ENCODE measurements around the gene GPR85. TPM values are rescaled to one million over a fixed set of nuclear protein-coding genes. Genes with fewer than 3 reads are reported as not detected.

GPR85 gene
- total RNA-seq, 4 donors from 2014 or later, result 0.90 to 2.8 TPM; not detected in 2

DNA sequence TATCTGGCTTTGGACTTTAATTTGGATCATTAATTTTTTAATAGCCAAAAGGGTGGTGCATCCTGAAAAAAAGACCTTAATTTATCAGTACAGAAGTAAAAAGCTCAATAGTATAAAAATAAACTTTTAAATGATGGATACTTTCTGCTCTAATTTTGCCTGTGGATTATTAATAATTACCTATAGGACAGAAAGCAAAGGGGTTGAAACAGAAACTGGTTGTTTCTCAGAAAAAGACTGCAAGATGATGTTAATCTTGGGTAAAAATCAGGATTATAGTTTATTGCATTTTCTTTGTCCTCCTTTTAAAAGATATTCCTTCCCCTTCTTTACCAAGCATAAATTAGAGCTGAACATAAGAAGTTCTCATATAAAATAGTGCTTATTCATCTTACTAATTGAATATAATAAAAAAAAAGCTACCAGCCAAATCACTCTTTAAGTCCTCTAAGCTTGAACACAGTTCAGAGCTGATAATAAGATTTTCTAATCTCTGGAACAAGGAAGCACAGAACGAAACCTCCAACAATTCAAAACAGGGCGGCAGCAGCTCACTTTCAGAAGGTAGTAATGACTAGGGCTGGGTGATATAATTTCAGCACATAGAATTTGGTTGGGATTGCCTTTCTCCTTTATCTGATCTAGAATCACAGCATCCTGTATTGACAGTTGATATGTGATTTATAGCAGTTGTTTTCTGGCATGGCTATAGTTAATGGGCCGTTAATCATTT, 8.1 kb upstream of the GPR85 start:
- WGBS, 2 donors, result 86 to 88% methylated on average over 3 of the region's 3 CpGs

DNA sequence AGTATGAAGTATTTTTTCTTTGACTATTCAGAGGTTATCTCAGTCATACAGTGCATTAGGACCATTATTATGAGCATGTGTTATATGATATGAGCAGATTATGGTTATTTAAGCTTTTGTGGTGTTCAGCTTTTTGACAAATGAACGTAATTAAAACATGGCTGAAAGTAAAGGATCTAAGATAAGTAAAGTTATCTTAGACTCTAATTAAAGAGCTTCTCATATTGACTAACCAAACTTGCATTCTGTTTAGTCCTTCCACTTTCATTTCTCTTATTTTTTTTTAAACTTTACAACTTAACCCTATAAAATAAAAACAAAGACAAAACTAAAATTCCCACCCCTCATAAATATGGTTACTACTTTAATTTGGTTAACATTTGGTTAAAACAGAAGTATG, 6.9 kb upstream of the GPR85 start:
- H3K36me3 ChIP-seq, result no peaks in the 10 kb centered on the region
- no peak for DNase-seq (ENCODE audit: low spot score in 2 of 2)
- no peak for TF ChIP-seq EP300 (IDR thresholded peaks at IDR 0.05)
- TF ChIP-seq, protein P1, sequence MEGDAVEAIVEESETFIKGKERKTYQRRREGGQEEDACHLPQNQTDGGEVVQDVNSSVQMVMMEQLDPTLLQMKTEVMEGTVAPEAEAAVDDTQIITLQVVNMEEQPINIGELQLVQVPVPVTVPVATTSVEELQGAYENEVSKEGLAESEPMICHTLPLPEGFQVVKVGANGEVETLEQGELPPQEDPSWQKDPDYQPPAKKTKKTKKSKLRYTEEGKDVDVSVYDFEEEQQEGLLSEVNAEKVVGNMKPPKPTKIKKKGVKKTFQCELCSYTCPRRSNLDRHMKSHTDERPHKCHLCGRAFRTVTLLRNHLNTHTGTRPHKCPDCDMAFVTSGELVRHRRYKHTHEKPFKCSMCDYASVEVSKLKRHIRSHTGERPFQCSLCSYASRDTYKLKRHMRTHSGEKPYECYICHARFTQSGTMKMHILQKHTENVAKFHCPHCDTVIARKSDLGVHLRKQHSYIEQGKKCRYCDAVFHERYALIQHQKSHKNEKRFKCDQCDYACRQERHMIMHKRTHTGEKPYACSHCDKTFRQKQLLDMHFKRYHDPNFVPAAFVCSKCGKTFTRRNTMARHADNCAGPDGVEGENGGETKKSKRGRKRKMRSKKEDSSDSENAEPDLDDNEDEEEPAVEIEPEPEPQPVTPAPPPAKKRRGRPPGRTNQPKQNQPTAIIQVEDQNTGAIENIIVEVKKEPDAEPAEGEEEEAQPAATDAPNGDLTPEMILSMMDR (IDR thresholded peaks at IDR 0.05), result no peak
- no peak for TF ChIP-seq POLR2A (IDR thresholded peaks at IDR 0.05)
- H3K9me3 ChIP-seq, result no peaks in the 10 kb centered on the region
- 73 to 81% methylated on average over 1 of the region's 1 CpG for WGBS, 2 donors
- no peak overlapping the region for H3K4me3 ChIP-seq
- H3K27me3 ChIP-seq, result no peaks in the 10 kb centered on the region
- H3K4me1 ChIP-seq, result no peaks in the 10 kb centered on the region
- H3K27ac ChIP-seq, result no peak overlapping the region

More for the DNA sequence above, 8.1 kb upstream of the GPR85 start:
- Histone ChIP-seq H3K4me3 (no peak overlapping the region), H3K9me3 (no peaks in the 10 kb centered on the region), H3K4me1 (no peaks in the 10 kb centered on the region), H3K27ac (no peak overlapping the region), H3K36me3 (no peaks in the 10 kb centered on the region), H3K27me3 (no peaks in the 10 kb centered on the region)
- TF ChIP-seq POLR2A (IDR thresholded peaks at IDR 0.05) (no peak), EP300 (IDR thresholded peaks at IDR 0.05) (no peak)
- TF ChIP-seq, protein P1 (IDR thresholded peaks at IDR 0.05), result no peak
- DNase-seq (ENCODE audit: low spot score in 2 of 2), result no peak

DNA sequence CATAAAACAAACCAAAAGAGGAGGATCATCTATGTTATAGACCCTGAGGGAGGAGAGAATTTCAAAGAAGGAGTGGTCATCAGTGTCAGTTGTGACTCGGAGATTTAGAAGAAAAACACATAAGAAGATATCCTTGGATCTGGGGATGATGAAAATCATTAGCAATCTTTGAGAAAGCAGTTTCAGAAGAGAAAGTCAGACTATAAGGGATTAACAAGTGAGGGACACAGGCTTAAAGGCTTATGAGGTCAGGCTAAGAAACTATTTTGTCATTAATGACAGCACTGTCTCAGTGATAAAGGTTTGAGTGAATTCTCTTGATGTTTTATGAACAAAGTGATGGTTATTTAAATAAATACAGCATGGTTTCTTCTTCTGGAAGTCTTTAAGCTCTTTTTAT, 6.1 kb upstream of the GPR85 start:
- H3K36me3 ChIP-seq, result no peaks in the 10 kb centered on the region
- H3K4me3 ChIP-seq, result no peak overlapping the region
- no peaks in the 10 kb centered on the region for H3K4me1 ChIP-seq
- DNase-seq (ENCODE audit: low spot score in 2 of 2), result no peak
- no peaks in the 10 kb centered on the region for H3K9me3 ChIP-seq
- TF ChIP-seq POLR2A (IDR thresholded peaks at IDR 0.05) (no peak), EP300 (IDR thresholded peaks at IDR 0.05) (no peak)
- TF ChIP-seq, protein P1 (IDR thresholded peaks at IDR 0.05), result no peak
- no peak overlapping the region for H3K27ac ChIP-seq
- H3K27me3 ChIP-seq, result no peaks in the 10 kb centered on the region
- whole genome bisulfite sequencing, 2 donors, result 51 to 66% methylated on average over 1 of the region's 1 CpG

DNA sequence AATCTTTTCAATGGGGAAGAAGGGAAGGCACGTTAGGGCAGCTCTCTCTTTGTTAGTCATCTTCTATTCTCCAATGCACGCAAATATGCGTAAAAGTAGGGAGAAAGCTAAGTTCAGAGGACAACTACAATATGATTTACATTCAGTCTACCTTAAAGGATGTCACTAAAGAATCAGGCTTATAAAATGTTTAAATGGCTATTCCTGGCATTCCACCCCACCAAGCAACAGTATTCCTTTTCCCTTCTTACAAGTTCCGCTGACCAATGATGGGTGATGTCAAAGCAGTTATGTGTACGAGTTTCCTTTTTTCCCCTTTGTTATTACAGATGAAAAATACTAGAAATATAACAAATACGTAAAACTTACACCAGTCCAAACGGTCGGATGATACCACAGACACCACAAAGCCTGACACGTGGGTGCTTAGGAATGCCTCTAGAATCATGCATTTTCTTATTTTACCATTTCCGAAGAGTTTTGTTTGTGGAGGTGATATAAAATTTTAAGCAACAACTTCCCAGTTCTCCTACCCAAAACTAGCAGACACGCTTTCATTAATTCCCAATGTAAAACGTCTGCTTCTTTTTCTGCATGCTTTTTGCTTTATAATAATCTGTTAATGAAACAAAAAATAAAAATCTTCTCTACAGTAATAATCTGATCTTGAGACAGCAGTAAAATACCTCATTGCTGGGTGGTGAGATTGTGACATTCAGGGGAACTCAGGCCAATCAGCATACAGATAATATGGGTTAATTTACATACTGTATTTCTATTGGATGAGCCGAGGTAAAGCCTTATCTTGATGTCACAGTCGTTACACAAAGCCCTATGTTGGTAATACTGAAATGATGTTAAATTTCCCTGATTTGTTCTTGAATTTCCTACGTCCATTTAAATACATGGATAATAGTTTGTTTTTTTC, 708 bp upstream of the GPR85 start:
- DNase-seq (ENCODE audit: low spot score in 2 of 2), result no peak
- 37 to 38% methylated on average over 15 of the region's 15 CpGs for WGBS, 2 donors
- peak overlapping the region in 2 of 4 donors; percentile 42 to 66 for H3K27ac ChIP-seq
- H3K4me3 ChIP-seq, result peak overlapping the region; percentile 22 to 60 (median 50)
- H3K9me3 ChIP-seq, result no peaks in the 10 kb centered on the region
- no peaks in the 10 kb centered on the region for H3K36me3 ChIP-seq
- TF ChIP-seq EP300 (IDR thresholded peaks at IDR 0.05), result no peak
- TF ChIP-seq, protein P1 (IDR thresholded peaks at IDR 0.05), result no peak
- H3K4me1 ChIP-seq, result peaks cover 0 to 21% (median 0%) of the 10 kb centered on the region in 4 donors
- H3K27me3 ChIP-seq, result no peaks in the 10 kb centered on the region
